Suprapubic skin (tissue), 4 donors: ENCODE results near the gene PRRC1. TPM values are rescaled to one million over a fixed set of nuclear protein-coding genes. Genes with fewer than 3 reads are reported as not detected.

Source experiments
- DNase-seq, 2 donors: peaks; one replicate each; pipeline ENCODE4 v3.0.0-alpha.2; 2019; ENCODE audit warnings: low spot score in 2 of 2
- H3K27ac ChIP-seq: fragments of 200-600 bp; sonication (generic); one replicate; pipeline ENCODE4 v1.5.1; 2019
- H3K27me3 ChIP-seq: fragments of 200-600 bp; sonication (generic); one replicate; pipeline ENCODE4 v1.5.1; 2019
- H3K36me3 ChIP-seq: fragments of 200-600 bp; sonication (generic); one replicate; pipeline ENCODE4 v1.5.1; 2019
- H3K4me1 ChIP-seq: fragments of 200-600 bp; sonication (generic); one replicate; pipeline ENCODE4 v1.5.1; 2019
- H3K4me3 ChIP-seq: fragments of 200-600 bp; sonication (generic); one replicate; pipeline ENCODE4 v1.5.1; 2019; ENCODE audit warnings: mild to moderate bottlenecking
- H3K9me3 ChIP-seq: fragments of 200-600 bp; sonication (generic); one replicate; pipeline ENCODE4 v1.5.1; 2019
- EP300 ChIP-seq: sonication (generic); formaldehyde crosslinking; IDR thresholded peaks from one replicate; pipeline ENCODE4 v1.6.1; 2017; ENCODE audit warnings: antibody characterized with exemption
- POLR2A ChIP-seq, 2 donors: fragments of 450-650 bp; IDR thresholded peaks; one replicate each; pipeline ENCODE4 v1.6.1; 2017; ENCODE audit warnings: antibody characterized with exemption in 2 of 2, mild to moderate bottlenecking in 2 of 2, moderate library complexity in 2 of 2
- POLR2AphosphoS5 ChIP-seq, 3 donors: sonication (generic); formaldehyde crosslinking; IDR thresholded peaks; one replicate each; pipeline ENCODE4 v1.6.1; 2017; ENCODE audit warnings: antibody characterized with exemption in 3 of 3
- WGBS: methylation state at CpG from one replicate; pipeline ENCODE4 v1.1.5; 2018; 5-methylcytosine and 5-hydroxymethylcytosine counted together
- total RNA-seq, 4 donors: library from RNA; depleted of rRNA; stranded (reverse); fragments of >200 nt; gene quantifications; one replicate each; pipeline ENCODE4 v1.1.0, GENCODE V29; 2016
- TF ChIP-seq, protein P1 (sequence below), 2 donors: fragments of 200-600 bp in 1 of 2; fragments of 450-650 bp in 1 of 2; sonication (generic) in 1 of 2; IDR thresholded peaks; one replicate each; pipeline ENCODE4 v1.5.1; 2016 to 2019; ENCODE audit warnings: antibody characterized with exemption in 2 of 2, mild to moderate bottlenecking in 1 of 2, moderate library complexity in 1 of 2

The PRRC1 gene
- total RNA-seq, 4 donors from 2014 or later, result 36.8 to 59.0 (median 45.0) TPM

DNA sequence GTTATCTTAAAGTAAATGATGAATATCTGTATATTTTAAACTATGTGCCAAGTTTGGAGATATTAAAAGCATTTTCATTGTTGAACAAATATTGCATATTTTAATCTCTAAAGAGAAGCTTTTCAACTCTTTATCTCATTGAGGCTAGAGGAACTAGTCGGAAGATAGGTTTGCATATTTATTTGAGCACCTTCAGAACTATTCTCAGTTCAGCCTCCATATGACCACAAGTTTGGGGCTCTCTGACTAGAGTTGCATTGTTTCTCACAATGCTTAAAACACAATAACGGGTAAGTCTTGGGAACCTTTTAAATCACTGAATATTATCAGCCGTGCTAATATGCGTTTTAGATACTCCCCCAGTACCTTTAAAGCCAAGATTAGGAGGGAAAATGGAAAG, 84.2 kb downstream of the PRRC1 start:
- Histone ChIP-seq H3K4me3 (no peak overlapping the region), H3K27ac (no peak overlapping the region), H3K9me3 (no peaks in the 10 kb centered on the region), H3K4me1 (no peaks in the 10 kb centered on the region), H3K36me3 (no peaks in the 10 kb centered on the region), H3K27me3 (no peaks in the 10 kb centered on the region)
- TF ChIP-seq POLR2AphosphoS5 (IDR thresholded peaks at IDR 0.05), result no peak
- TF ChIP-seq, protein P1, sequence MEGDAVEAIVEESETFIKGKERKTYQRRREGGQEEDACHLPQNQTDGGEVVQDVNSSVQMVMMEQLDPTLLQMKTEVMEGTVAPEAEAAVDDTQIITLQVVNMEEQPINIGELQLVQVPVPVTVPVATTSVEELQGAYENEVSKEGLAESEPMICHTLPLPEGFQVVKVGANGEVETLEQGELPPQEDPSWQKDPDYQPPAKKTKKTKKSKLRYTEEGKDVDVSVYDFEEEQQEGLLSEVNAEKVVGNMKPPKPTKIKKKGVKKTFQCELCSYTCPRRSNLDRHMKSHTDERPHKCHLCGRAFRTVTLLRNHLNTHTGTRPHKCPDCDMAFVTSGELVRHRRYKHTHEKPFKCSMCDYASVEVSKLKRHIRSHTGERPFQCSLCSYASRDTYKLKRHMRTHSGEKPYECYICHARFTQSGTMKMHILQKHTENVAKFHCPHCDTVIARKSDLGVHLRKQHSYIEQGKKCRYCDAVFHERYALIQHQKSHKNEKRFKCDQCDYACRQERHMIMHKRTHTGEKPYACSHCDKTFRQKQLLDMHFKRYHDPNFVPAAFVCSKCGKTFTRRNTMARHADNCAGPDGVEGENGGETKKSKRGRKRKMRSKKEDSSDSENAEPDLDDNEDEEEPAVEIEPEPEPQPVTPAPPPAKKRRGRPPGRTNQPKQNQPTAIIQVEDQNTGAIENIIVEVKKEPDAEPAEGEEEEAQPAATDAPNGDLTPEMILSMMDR (IDR thresholded peaks at IDR 0.05), result no peak
- TF ChIP-seq EP300, result no peak
- no peak for TF ChIP-seq POLR2A (IDR thresholded peaks at IDR 0.05)
- DNase-seq, result no peak
- WGBS, result 93% methylated on average over 4 of the region's 4 CpGs

DNA sequence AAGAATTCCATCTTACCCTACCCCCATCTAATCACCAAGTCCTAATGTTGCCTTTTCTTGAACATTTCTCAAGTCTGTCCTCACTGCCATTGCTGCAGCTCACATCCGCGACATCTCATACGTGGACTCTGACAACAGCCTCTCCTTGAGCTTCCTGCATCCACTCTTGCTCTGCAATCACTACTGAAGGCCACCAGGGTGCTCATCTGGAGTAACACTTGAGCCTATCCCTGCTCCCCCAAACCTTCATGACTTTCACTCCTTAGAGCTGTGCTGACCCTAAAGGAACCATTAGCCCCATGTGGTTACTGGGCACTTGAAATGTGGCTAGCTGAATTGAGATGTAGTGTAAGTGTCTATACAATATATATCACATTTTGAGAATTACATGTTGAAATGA, 85.0 kb downstream of the PRRC1 start:
- no peak for TF ChIP-seq POLR2AphosphoS5 (IDR thresholded peaks at IDR 0.05)
- no peak for TF ChIP-seq EP300
- no peak for TF ChIP-seq POLR2A (IDR thresholded peaks at IDR 0.05)
- TF ChIP-seq, protein P1 (IDR thresholded peaks at IDR 0.05), result no peak
- H3K27me3 ChIP-seq, result no peaks in the 10 kb centered on the region
- no peak overlapping the region for H3K4me3 ChIP-seq
- H3K27ac ChIP-seq, result no peak overlapping the region
- 95% methylated on average over 3 of the region's 3 CpGs for WGBS
- H3K4me1 ChIP-seq, result no peaks in the 10 kb centered on the region
- no peaks in the 10 kb centered on the region for H3K9me3 ChIP-seq
- no peak for DNase-seq
- H3K36me3 ChIP-seq, result no peaks in the 10 kb centered on the region

DNA sequence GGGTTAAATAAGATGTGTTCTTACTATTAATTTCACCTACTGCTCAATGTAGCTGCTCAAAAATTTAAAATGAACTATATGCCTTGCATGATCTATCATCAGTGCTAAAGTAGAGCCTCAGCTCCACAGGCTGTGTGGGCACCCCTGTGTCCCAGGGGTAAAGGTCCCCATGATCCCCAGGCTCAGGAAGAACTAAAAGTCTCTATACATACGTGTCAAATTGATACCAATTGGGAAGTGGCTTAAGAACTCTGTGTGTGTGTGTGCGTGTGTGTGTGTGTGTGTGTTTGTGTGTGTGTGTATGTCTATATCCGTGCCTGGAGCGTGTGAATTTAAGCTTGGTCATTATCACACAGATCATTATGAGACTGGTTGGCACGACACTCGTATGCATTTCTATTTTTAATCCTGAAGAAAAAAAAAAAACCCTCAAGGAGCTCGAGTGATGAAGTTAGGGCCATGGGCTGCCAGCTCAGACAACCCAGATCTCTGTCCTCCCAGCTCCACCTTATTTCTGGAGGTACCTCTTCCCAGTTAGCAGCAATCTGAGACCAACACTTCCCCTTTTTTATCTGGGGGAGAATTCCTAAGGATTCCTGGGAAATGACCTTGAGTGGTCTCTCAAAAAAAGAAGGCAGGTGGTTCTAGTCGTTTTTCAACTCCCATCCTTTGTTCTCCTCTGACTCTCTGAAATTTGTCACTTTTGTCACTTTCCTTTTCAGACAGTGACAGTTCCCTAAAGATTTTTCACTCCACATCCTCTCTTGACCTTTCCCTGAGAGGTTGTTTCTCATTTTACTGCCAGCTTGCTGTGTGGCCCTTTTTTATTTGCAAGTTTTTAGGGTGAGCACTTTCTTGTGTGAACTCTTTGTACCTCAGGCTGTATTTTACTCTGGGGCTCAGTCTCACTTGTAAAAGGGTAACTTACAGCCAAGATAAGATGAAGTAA, 85.7 kb downstream of the PRRC1 start:
- H3K4me1 ChIP-seq, result no peaks in the 10 kb centered on the region
- no peaks in the 10 kb centered on the region for H3K9me3 ChIP-seq
- no peaks in the 10 kb centered on the region for H3K27me3 ChIP-seq
- H3K4me3 ChIP-seq, result no peak overlapping the region
- H3K27ac ChIP-seq, result no peak overlapping the region
- no peak for DNase-seq
- H3K36me3 ChIP-seq, result no peaks in the 10 kb centered on the region
- 26% methylated on average over 8 of the region's 8 CpGs for WGBS
- TF ChIP-seq EP300 (no peak), POLR2A (IDR thresholded peaks at IDR 0.05) (no peak)
- TF ChIP-seq, protein P1 (IDR thresholded peaks at IDR 0.05), result no peak

Other genes with a start within 250 kb of the PRRC1 start
- gene MEGF10, start 226.8 kb upstream of the PRRC1 start, total RNA-seq, result 1 to 10 TPM; 1.1 to 3.4 (median 2.9) TPM
- gene CTXN3, start 131.4 kb downstream of the PRRC1 start, total RNA-seq, result not detected
- 1 to 10 TPM in 2 of 4 donors, under 1 TPM in 1, not detected in 1; 0.70 to 3.1 (median 2.0) TPM for gene CCDC192, start 185.8 kb downstream of the PRRC1 start, total RNA-seq